A673 (cell line): ENCODE data around the gene GRAMD1B. TPM values are rescaled to one million over a fixed set of nuclear protein-coding genes. Genes with fewer than 3 reads are reported as not detected.
A peak's percentile ranks its signal among the peaks of the same experiment; 100 is the strongest.

Experiments
- BruUV-seq: library from RNA; stranded (reverse); fragments of 400-500 nt; replicated peaks from 2 replicates; lab custom pipeline; 2021; lab: Mats Ljungman, UMichigan
- CTCF ChIA-PET: fragments of 300-600 bp; sonication (Branson Sonifier 250); formaldehyde crosslinking; loops from one replicate; lab custom pipeline; 2022; ENCODE audit warnings: antibody characterized with exemption; lab: Charles Lee
- POLR2A ChIA-PET: fragments of 300-600 bp; sonication (Branson Sonifier 250); formaldehyde crosslinking; loops from one replicate; lab custom pipeline; 2022; ENCODE audit warnings: antibody characterized with exemption; ENCODE audit not compliant: low non-redundant PET; lab: Charles Lee
- DNase-seq: peaks from one replicate; pipeline ENCODE4 v3.0.0-alpha.2; 2015; ENCODE audit warnings: low spot score
- H3K27ac ChIP-seq: fragments of 200-600 bp; sonication (generic); 2 replicates; pipeline ENCODE4 v1.5.1; 2016; ENCODE audit warnings: mixed run types, low read depth, mild to moderate bottlenecking, mixed read lengths, antibody characterized with exemption, low read length; ENCODE audit not compliant: poor library complexity, severe bottlenecking
- H3K27me3 ChIP-seq: fragments of 200-600 bp; sonication (generic); replicated peaks from 2 replicates; pipeline ENCODE4 v1.6.1; 2017; ENCODE audit warnings: mixed run types, low read depth, mild to moderate bottlenecking, mixed read lengths, antibody characterized with exemption, low read length; ENCODE audit not compliant: insufficient read depth, poor library complexity
- H3K36me3 ChIP-seq: fragments of 200-600 bp; sonication (generic); 2 replicates; pipeline ENCODE4 v1.6.1; 2016; ENCODE audit warnings: mixed run types, mild to moderate bottlenecking, mixed read lengths, antibody characterized with exemption, low read length; ENCODE audit not compliant: insufficient read depth, poor library complexity, severe bottlenecking
- H3K4me1 ChIP-seq: fragments of 200-600 bp; sonication (generic); 2 replicates; pipeline ENCODE4 v1.6.1; 2017; ENCODE audit warnings: mixed run types, mild to moderate bottlenecking, mixed read lengths, antibody characterized with exemption, low read length; ENCODE audit not compliant: insufficient read depth, poor library complexity, severe bottlenecking
- H3K4me3 ChIP-seq: fragments of 200-600 bp; sonication (generic); 2 replicates; pipeline ENCODE4 v1.5.1; 2016; ENCODE audit warnings: low read depth, mixed run types, mild to moderate bottlenecking, mixed read lengths, low read length; ENCODE audit not compliant: poor library complexity, severe bottlenecking
- H3K9me3 ChIP-seq: fragments of 200-600 bp; sonication (generic); 2 replicates; pipeline ENCODE4 v1.6.1; 2016; ENCODE audit warnings: mixed run types, low read depth, mild to moderate bottlenecking, mixed read lengths, antibody characterized with exemption, low read length; ENCODE audit not compliant: poor library complexity, severe bottlenecking
- CTCF ChIP-seq: fragments of 300-800, 200-600 bp; sonication (generic); conservative IDR thresholded peaks from 2 replicates; pipeline ENCODE4 v1.5.1; 2017; ENCODE audit warnings: low read depth, mild to moderate bottlenecking, antibody characterized with exemption, low read length, moderate library complexity, mixed read lengths
- EZH2 ChIP-seq: fragments of 200-600 bp; sonication (generic); IDR thresholded peaks from 2 replicates; pipeline ENCODE4 v1.6.1; 2017; ENCODE audit warnings: borderline replicate concordance, low read depth, mild to moderate bottlenecking, mixed read lengths, antibody characterized with exemption, low read length; ENCODE audit not compliant: poor library complexity, severe bottlenecking
- intact Hi-C: fragments of 100-400 bp; cut with micrococcal nuclease; formaldehyde crosslinking; loops from one replicate; pipeline ENCODE4 v1.10.0; 2022; ENCODE audit not compliant: unreplicated experiment
- total RNA-seq: library from RNA; stranded (reverse); gene quantifications from 2 replicates; pipeline ENCODE4 v1.2.3, GENCODE V29; 2021

Gene GRAMD1B
- total RNA-seq, 1 experiment from 2014 or later: 13.0 TPM

GRCh38 chr11:123472236-123472935 lies 42.3 kb downstream of the GRAMD1B start:
- DNase-seq: no peak
- TF ChIP-seq EZH2 (no peak), CTCF (no peak)
- no TSS peak for BruUV-seq
- H3K27me3 ChIP-seq: no peaks in the 10 kb centered on the region
- H3K9me3 ChIP-seq: no peaks in the 10 kb centered on the region
- ChIA-PET POLR2A (interaction anchor here (1.0 kb wide), 1 partner anchor 35 kb away, joined by 7 read pairs; no protein-coding TSS in a partner anchor), CTCF (no interaction called here)
- no peaks in the 10 kb centered on the region for H3K36me3 ChIP-seq
- H3K27ac ChIP-seq: peak overlapping the region; percentile 5
- intact Hi-C loops: loop anchor here (10.0 kb wide), 1 partner anchor 608 kb away; no protein-coding TSS in a partner anchor
- H3K4me1 ChIP-seq: peaks cover 26% of the 10 kb centered on the region
- no peak overlapping the region for H3K4me3 ChIP-seq

- POLR2A ChIA-PET: no interaction called here
- Histone ChIP-seq H3K27me3 (no peaks in the 10 kb centered on the region), H3K36me3 (no peaks in the 10 kb centered on the region), H3K4me1 (peaks cover 32% of the 10 kb centered on the region), H3K27ac (peak overlapping the region; percentile 70), H3K9me3 (no peaks in the 10 kb centered on the region), H3K4me3 (no peak overlapping the region)
- CTCF ChIA-PET: interaction anchor here (2.4 kb wide), 1 partner anchor 67 kb away, joined by 8 read pairs; no protein-coding TSS in a partner anchor
- DNase-seq: peak; percentile 81
- TSS peak; percentile 58 for BruUV-seq
- TF ChIP-seq CTCF: no peak
- TF ChIP-seq EZH2: no peak
- intact Hi-C loops: loop anchor here (10.0 kb wide), 1 partner anchor 609 kb away; no protein-coding TSS in a partner anchor
Measured at GRCh38 chr11:123473941-123474677, 44.0 kb downstream of the GRAMD1B start.

DNA sequence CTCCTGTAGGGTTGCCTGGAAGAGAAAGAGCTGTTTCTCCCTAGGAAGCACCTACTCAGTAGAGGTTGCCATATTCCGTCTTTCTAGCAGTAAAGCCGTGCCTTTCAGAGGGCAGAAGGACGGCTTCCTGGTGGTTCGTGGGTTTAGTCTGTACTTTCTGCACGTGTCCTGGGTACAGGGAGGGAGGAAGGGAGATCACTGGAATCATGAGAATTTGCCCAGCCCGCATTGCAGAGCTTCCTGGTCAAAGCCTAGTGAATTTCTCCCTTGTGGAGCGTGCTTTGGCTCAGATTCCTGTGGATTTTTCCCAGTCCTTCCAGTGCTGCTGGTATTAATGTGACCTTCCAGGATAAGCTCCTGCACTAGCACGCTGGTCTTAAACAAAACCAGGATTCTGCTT lies 44.9 kb downstream of the GRAMD1B start:
- intact Hi-C loops: loop anchor here (5.0 to 10.0 kb wide), 2 partner anchors 443 to 610 kb away; no protein-coding TSS in a partner anchor
- no peak for DNase-seq
- no peaks in the 10 kb centered on the region for H3K27me3 ChIP-seq
- peak overlapping the region; percentile 70 for H3K27ac ChIP-seq
- no peaks in the 10 kb centered on the region for H3K36me3 ChIP-seq
- TF ChIP-seq CTCF (no peak), EZH2 (no peak)
- ChIA-PET CTCF (interaction anchor here (2.4 kb wide), 1 partner anchor 68 kb away, joined by 8 read pairs; no protein-coding TSS in a partner anchor), POLR2A (interaction anchor here (0.5 kb wide), 1 partner anchor 898 kb away, joined by 7 read pairs; no protein-coding TSS in a partner anchor)
- peaks cover 32% of the 10 kb centered on the region for H3K4me1 ChIP-seq
- H3K9me3 ChIP-seq: no peaks in the 10 kb centered on the region
- no TSS peak for BruUV-seq
- H3K4me3 ChIP-seq: no peak overlapping the region
